GM19452 (cell line): ENCODE data around the gene ERGIC1.
"Not testable (repeated sequence)": the region's sequence is repeated elsewhere in the genome, so short reads cannot be mapped to it uniquely, and the experiment has no call there.

Experiments used
- ATAC-seq: cut with Tn5 transposase; IDR thresholded peaks from one replicate; pipeline ENCODE4 v1.9.1; 2021; ENCODE audit not compliant: unreplicated experiment

Gene ERGIC1

GRCh38 chr5:172846249-172846648 lies 12.2 kb downstream of the ERGIC1 start:
- ATAC-seq: no peak

DNA sequence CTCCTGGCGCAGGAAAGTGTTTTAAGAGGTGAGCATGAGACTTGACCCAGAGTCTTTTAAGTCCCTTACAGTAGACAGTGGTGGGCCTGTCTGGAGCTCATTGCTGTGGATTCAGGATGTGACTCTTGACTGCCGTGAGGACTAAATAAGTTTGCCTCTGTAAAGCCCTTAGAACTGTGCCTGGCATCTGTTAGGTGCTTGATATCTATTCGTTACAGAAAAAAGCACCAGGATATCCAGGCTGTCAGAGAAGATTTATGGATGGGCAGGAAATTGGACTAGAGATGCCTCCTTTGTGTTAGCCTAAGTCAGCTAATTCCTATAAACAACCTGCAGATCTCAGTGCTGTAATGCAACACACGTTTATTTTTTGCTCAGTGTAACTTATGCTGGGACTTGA lies 12.6 kb downstream of the ERGIC1 start:
- no peak for ATAC-seq

DNA sequence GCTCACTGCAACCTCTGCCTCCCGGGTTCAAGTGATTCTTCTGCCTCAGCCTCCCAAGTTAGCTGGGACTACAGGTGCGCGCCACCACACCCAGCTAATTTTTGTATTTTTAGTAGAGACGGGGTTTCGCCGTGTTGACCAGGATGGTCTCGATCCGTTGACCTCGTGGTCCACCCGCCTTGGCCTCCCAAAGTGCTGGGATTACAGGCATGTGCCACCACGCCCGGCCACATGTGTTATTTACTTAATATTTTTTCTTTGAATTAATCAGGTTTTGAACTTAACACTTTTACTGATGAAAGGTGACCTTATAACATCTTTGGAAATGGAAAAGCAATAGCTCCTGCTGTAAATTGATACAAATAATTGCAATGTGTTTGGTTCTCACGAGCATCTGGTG lies 13.5 kb downstream of the ERGIC1 start:
- not testable (repeated sequence) for ATAC-seq

DNA sequence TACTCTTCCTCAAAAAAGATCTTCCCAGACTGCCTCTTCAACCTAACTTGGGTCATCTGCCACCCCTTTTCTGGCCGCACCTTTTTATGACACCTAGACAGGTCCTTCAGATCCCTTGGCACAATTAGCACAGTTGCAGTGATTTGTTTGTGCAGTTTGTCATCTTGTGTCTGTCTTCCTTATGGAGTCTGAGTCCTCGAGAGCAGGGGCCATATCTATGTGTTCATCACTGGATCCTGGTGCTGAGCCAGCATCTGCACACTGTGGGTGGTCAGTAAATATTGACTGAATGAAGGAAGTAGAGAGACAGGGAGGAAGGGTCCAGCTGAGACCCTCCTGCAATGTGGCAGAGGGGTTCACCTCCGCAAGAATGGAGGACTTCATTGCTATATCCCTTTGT lies 14.4 kb downstream of the ERGIC1 start:
- ATAC-seq: no peak

DNA sequence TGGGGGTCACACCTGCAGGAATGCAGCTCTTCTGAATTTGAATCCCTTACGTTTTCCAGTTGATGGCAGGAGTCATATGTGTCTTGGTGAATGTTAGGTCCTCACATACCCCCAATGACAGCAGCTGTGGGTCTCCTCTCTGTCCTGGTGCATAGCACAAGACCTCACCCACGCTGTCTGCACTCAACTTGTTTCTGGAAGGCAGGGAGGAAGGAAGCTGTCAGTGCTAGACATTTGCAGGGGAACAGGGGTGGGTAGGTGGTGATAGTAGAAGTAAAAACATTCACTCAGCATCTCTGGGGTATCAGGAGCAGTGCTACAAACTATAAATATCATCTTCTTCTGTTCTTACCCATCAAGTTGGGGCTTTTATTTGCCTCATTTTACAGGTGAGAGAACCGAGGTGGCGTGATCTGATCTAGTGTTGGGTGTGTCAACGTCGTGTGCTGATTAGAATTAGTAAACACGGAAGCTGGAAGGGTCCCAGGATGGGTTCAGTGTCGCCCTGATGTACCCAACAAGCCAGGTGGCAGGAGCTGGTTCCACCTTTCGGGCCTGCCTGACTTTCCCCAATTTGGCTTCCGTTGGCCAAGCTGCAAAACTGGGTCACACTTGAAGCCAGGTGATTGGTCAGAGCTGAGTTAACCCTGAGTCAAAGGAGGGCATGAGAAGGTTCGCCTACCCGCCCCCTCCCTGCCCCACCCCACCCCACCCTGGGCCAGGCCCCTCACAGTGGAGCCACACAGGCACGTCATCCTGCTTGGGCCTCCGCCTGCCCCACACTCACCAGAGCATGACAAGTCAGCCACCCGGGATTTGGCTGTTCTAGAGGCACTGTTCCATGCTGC lies 15.8 kb downstream of the ERGIC1 start:
- ATAC-seq: peak; percentile 51

- ATAC-seq: no peak
Observed at GRCh38 chr5:172850454-172850797, 16.4 kb downstream of the ERGIC1 start.

DNA sequence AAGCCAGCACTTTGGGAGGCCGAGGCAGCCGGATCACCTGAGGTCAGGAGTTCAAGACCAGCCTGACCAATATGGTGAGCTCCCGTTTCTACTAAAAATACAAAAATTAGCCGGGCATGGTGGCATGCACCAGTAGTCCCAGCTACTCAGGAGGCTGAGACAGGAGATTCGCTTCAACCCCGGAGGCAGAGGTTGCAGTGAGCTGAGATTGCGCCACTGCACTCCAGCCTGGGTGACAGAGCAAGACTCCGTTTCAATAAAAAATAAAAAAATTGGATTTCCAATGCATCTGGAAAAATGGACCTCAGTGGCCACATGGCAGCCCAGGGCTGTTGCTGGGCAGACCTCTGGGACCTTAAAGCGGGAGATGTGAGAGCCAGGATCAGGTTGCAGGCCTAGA lies 17.2 kb downstream of the ERGIC1 start:
- not testable (repeated sequence) for ATAC-seq

- ATAC-seq: no peak
Observed at GRCh38 chr5:172852490-172853354, 18.7 kb downstream of the ERGIC1 start.

DNA sequence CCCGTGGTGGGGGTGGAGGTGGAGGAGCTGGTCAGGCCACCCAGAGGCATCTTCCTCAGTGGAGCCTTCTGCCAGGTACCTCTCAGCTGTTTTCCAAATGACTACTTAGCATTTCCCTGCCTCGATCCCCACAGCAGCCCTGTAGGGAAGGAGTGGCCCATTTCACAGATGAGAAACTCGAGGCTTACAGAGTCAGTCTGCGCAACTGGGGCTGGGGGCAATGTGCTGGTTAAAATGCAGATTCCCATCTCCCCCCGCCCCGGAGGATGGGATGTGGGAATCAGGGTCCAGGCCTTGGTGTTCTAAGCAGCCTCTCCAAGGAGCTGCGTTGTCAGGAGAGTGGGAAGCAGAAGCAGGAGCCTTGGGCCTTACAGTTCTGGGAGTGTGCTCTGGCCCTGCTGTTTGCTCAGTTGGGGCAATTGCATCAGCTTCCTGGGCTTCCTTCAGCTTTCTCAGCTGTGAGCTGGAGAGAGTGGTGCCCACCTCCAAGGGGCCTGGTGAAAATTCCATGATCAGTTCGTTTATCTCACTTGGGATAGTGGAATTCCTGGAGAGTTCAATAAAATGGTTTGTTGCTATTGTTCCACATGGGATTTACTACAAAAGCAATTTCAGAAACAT lies 19.4 kb downstream of the ERGIC1 start:
- no peak for ATAC-seq

DNA sequence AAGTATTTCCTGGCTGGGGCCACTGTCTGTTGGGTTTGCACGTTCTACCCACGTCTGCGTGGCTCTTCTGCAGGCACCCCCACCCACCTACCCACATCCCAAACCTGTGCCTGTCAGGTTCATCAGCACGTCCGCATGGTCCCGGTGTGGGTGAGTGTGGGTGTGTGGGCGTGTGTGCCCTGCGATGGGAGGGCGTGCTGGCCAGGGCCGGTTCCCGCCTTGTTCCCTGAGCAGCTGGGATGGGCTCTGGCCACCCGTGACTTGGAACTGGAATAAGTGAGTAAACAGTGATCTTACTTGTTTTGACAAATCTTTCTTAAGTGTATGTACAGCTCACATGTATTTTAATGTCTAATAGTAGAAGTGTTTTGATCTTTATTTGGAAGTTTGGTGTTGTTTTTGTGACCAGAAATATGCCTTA lies 20.4 kb downstream of the ERGIC1 start:
- ATAC-seq: no peak

DNA sequence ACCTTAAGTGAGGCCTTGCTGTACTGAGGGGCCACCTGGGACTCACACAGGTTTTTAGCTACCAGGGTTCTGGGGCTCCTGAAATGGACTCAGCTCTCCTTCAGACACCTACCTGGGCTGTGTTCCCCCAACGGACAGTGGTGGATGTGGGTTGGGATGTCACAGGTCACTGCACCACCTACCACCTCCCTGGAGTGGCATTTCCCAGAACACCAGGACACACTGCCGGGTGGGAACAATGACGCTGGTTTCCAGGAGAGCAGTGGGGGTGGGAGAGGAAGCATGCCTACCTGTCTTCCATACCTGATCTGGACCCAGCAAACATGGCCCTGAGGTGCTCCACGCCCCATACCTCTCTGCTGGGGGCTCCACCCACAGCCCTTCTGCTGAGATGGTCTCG lies 20.9 kb downstream of the ERGIC1 start:
- no peak for ATAC-seq

- ATAC-seq: no peak
Observed at GRCh38 chr5:172855597-172856292, 21.7 kb downstream of the ERGIC1 start.

GRCh38 chr5:172856336-172856735 lies 22.3 kb downstream of the ERGIC1 start:
- no peak for ATAC-seq

DNA sequence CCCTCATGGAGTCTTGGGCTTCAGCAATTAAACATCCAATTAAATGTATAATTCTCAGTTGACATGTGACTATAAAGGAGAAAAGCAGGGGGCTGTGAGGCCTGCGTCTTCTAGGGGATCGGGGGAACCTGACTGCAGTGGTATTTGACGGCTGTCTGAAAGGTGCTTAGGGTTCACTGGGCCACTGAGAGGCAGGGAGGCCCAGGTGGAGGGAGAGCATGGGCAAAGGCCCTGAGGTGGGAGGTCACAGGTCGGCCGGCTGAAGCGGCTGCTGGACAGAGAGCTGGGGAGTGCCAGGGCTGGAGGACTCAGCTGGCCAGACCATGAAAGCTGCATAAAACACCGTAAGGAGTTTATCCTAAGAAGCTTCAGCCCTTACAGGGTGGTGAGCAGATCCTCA lies 23.9 kb downstream of the ERGIC1 start:
- ATAC-seq: no peak

GRCh38 chr5:172858511-172858989 lies 24.5 kb downstream of the ERGIC1 start:
- no peak for ATAC-seq

DNA sequence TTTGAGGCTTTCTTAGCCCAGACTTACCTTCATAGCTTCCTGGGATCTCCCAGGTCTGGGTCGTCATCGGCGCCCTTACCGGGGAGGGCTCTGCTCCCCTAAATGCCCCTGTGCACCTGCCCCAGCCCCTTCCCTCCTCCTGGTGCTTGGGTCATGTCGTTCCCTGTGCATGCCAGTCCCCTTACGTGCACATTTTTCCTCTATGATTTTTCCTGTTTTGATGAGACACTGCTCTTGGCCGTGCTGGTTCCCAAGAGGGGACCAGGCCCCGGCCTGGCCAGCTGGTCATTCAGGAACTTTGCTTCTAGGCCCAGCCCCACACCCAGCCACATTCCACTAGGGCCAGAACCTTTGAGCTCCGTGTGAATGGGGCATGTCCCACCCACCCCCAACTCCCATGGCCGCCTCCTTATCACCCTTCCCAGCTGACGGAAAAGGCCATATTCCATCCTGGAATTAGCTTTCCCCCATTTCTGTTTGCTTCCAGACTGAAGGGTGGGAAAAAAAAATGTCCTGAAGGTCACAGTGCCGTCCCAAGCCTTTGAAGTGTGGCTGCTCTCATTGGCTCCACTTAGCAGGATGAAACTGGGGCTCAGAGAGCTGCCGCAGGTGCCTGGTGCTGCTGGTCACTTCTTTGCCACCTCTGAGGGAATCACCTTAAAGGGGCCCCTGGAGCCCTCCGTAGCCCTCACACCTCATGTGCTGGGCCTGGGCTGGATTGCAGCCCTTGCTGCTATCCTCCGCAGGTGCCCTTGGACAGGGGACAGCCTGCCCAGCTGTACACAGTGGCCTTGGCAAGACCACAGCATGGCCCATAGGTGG lies 25.1 kb downstream of the ERGIC1 start:
- ATAC-seq: no peak

GRCh38 chr5:172859966-172860365 lies 25.9 kb downstream of the ERGIC1 start:
- no peak for ATAC-seq

DNA sequence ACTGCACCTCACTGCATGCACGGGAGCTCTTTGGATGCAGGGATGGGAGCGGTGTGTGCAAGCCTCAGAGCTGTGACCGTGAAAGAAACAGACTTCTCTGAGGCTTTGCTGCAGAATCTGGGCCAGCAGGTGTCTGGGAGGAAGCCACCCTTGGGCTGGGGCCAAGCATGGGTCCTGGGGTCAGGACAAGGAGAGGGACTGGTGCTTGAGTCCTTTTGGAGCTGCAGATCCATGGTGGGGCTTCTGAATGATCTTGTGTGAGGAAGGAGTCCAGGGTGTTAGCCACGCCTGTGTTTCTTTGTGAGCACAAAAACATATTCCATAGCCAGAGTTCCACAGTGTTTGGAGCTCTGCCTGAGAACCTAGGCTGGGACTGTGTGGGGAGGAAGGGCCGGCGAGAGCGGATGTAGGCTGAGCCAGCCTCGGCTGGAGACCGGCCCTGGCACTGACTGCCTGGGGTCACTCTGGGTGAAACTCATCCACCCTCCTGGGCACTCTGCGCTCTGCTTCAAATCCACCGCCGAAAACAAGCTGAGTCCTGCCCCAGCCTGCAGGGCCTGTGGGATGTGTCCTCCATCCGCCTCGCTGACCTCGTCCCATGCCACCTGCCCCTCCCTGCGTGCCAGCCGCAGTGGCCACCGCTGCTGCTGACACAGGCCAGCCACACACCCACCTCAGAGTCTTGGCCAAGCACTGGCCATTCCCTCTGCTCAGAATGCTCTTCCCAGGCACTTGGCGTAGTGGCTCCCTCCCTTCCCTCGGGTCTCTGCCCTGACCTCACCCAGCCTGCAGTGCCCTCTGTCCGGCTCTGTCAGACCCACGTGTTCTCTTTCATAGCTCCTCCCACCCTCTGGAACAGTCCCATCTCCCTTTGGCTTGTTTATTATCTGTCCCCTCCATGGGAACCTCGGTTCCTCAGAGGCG lies 26.7 kb downstream of the ERGIC1 start:
- ATAC-seq: no peak

GRCh38 chr5:172861461-172861860 lies 27.4 kb downstream of the ERGIC1 start:
- ATAC-seq: no peak
